Panc1 (cell line): ENCODE measurements around the gene TMEM163. TPM values are rescaled to one million over a fixed set of nuclear protein-coding genes. Genes with fewer than 3 reads are reported as not detected.

ENCODE experiments used
- ATAC-seq: fragments of 200-7000 bp; cut with Tn5 transposase; 2 replicates; pipeline ENCODE4 v1.9.1; 2020; ENCODE audit warnings: mild to moderate bottlenecking, moderate library complexity
- BruUV-seq: library from RNA; stranded (reverse); fragments of 400-500 nt; replicated peaks from 2 replicates; lab custom pipeline; 2021; lab: Mats Ljungman, UMichigan
- CTCF ChIA-PET: fragments of 300-600 bp; sonication (Branson Sonifier 250); formaldehyde crosslinking; loops from one replicate; lab custom pipeline; 2022; ENCODE audit warnings: antibody characterized with exemption; lab: Charles Lee
- POLR2A ChIA-PET: fragments of 300-600 bp; sonication (Branson Sonifier 250); formaldehyde crosslinking; loops from one replicate; lab custom pipeline; 2022; ENCODE audit warnings: antibody characterized with exemption; lab: Charles Lee
- DNase-seq: peaks from one replicate; pipeline ENCODE4 v3.0.0-alpha.2; 2010; ENCODE audit warnings: low read depth, low spot score
- H3K27ac ChIP-seq: 2 replicates; pipeline ENCODE4 v1.5.1; 2011; ENCODE audit warnings: mild to moderate bottlenecking, low read length, inconsistent platforms
- H3K27me3 ChIP-seq: fragments of 200-500 bp; sonication (Bioruptor generic); 2 replicates; pipeline ENCODE4 v1.6.0; 2014; ENCODE audit warnings: low read length, inconsistent platforms; ENCODE audit not compliant: control insufficient read depth, insufficient read depth
- H3K36me3 ChIP-seq: fragments of 200-500 bp; sonication (Bioruptor generic); 2 replicates; pipeline ENCODE4 v1.5.1; 2014; ENCODE audit warnings: inconsistent platforms, mild to moderate bottlenecking, low read length, moderate library complexity; ENCODE audit not compliant: control insufficient read depth, insufficient read depth
- H3K4me1 ChIP-seq: 2 replicates; pipeline ENCODE4 v1.5.1; 2011; ENCODE audit warnings: inconsistent platforms, mild to moderate bottlenecking, low read length, moderate library complexity; ENCODE audit not compliant: control insufficient read depth, insufficient read depth
- H3K4me3 ChIP-seq, 2 experiments: 2 replicates each; pipeline ENCODE4 v1.5.1; 2011 to 2012; ENCODE audit warnings: low read depth in 2 of 2, low read length in 2 of 2, mild to moderate bottlenecking in 2 of 2, inconsistent platforms in 1 of 2, moderate library complexity in 1 of 2
- H3K9me3 ChIP-seq: fragments of 200-500 bp; sonication (Bioruptor generic); 2 replicates; pipeline ENCODE4 v1.5.1; 2014; ENCODE audit warnings: low read depth, mild to moderate bottlenecking, inconsistent platforms, low read length, moderate library complexity; ENCODE audit not compliant: control insufficient read depth, insufficient read depth
- CTCF ChIP-seq: fragments of 450-650 bp; IDR thresholded peaks from 2 replicates; pipeline ENCODE4 v1.5.1; 2017; ENCODE audit warnings: mild to moderate bottlenecking
- POLR2AphosphoS5 ChIP-seq: IDR thresholded peaks from 2 replicates; pipeline ENCODE4 v1.6.1; 2012; ENCODE audit warnings: mild to moderate bottlenecking, low read depth, low read length, moderate library complexity
- REST ChIP-seq, 2 experiments: IDR thresholded peaks; 2 replicates each; pipeline ENCODE4 v1.6.1; 2011 to 2012; ENCODE audit warnings: low read depth in 2 of 2, control low read depth in 1 of 2, low read length in 1 of 2, mild to moderate bottlenecking in 1 of 2, moderate library complexity in 1 of 2; ENCODE audit not compliant: insufficient read depth in 1 of 2
- SIN3A ChIP-seq: IDR thresholded peaks from 2 replicates; pipeline ENCODE4 v1.6.1; 2012; ENCODE audit warnings: low read depth, mild to moderate bottlenecking, low read length, moderate library complexity, borderline replicate concordance; ENCODE audit not compliant: insufficient read depth
- TCF7L2 ChIP-seq: IDR thresholded peaks from 2 replicates; pipeline ENCODE4 v1.6.1; 2011; ENCODE audit warnings: mild to moderate bottlenecking, low read depth, low read length, inconsistent platforms
- in situ Hi-C: cut with HindIII; loops from 2 replicates; pipeline ENCODE4 v1.10.0; 2016; ENCODE audit warnings: low sequenced_read_pairs, low pct_unique_long_range_greater_than_20kb
- intact Hi-C: fragments of 100-400 bp; cut with micrococcal nuclease; formaldehyde crosslinking; loops from one replicate; pipeline ENCODE4 v1.10.0; 2022; ENCODE audit not compliant: unreplicated experiment
- total RNA-seq: library from RNA; stranded (reverse); gene quantifications from one replicate; pipeline ENCODE4 v1.2.1, GENCODE V29; 2021; ENCODE audit not compliant: unreplicated experiment

TMEM163 gene
- total RNA-seq, 1 experiment from 2014 or later, result not detected

GRCh38 chr2:134636714-134637113, 82.1 kb downstream of the TMEM163 start:
- Histone ChIP-seq H3K4me3 (no peak overlapping the region), H3K27ac (no peak overlapping the region), H3K27me3 (0 out of 2 replicates have a peak, but pooled peaks cover 5% of the 10 kb centered on the region), H3K36me3 (no peaks in the 10 kb centered on the region), H3K4me1 (no peaks in the 10 kb centered on the region), H3K9me3 (no peaks in the 10 kb centered on the region)
- intact Hi-C loops (no loop called here), in situ Hi-C loops (no loop called here)
- CTCF ChIA-PET, result no interaction called here
- POLR2A ChIA-PET, result no interaction called here
- TF ChIP-seq POLR2AphosphoS5 (no peak), TCF7L2 (no peak), REST (IDR thresholded peaks at IDR 0.05; ENCODE audit: insufficient read depth in 1 of 2, low read depth in 2 of 2, low read length in 1 of 2) (no peak), SIN3A (no peak), CTCF (no peak)
- no peak for DNase-seq
- ATAC-seq, result no peak
- no TSS peak for BruUV-seq

- TF ChIP-seq SIN3A, result no peak
- TF ChIP-seq TCF7L2, result no peak
- TF ChIP-seq REST (IDR thresholded peaks at IDR 0.05; ENCODE audit: insufficient read depth in 1 of 2, low read depth in 2 of 2, low read length in 1 of 2), result no peak
- TF ChIP-seq CTCF, result no peak
- TF ChIP-seq POLR2AphosphoS5, result no peak
- intact Hi-C loops, result no loop called here
- no peaks in the 10 kb centered on the region for H3K9me3 ChIP-seq
- no TSS peak for BruUV-seq
- no peaks in the 10 kb centered on the region for H3K27me3 ChIP-seq
- no peaks in the 10 kb centered on the region for H3K4me1 ChIP-seq
- in situ Hi-C loops, result no loop called here
- ChIA-PET POLR2A (no interaction called here), CTCF (no interaction called here)
- ATAC-seq (no peak), DNase-seq (no peak)
- H3K36me3 ChIP-seq, result no peaks in the 10 kb centered on the region
- H3K27ac ChIP-seq, result no peak overlapping the region
- H3K4me3 ChIP-seq, result no peak overlapping the region
These were observed 84.6 kb downstream of the TMEM163 start for GRCh38 chr2:134634054-134634753.
